ENCODE results near the gene EZH1.

Gene EZH1

DNA sequence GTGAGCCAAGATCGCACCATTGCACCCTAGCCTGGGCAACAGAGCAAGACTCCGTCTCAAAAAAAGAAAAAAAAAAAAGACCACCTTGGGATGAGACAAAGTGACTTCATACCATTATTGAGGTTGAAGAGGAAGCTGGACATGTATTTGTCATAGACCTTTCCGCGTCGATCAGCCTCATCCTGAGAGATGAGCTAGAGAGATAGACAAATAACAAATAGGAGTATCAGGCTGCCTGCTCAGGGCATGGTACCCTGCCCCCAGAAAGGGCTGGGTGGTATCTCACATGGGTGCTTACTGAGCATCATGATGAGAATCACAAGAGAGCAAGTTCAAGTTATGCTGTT is 40.4 kb downstream of the EZH1 start:
- no peak for ATAC-seq
- TF ChIP-seq TOX (CRISPR knock-in tag; IDR thresholded peaks at IDR 0.05; ENCODE audit: borderline replicate concordance) (no peak), ZC3H10 (CRISPR knock-in tag; IDR thresholded peaks at IDR 0.05) (no peak), SNAI2 (CRISPR knock-in tag; IDR thresholded peaks at IDR 0.05) (no peak), ZNF70 (CRISPR knock-in tag; IDR thresholded peaks at IDR 0.05) (no peak), TCF4 (CRISPR knock-in tag; IDR thresholded peaks at IDR 0.05; ENCODE audit: borderline replicate concordance) (no peak)

GRCh38 chr17:42702446-42702845 is 42.4 kb downstream of the EZH1 start:
- no peak for ATAC-seq
- TF ChIP-seq GLIS3 (CRISPR knock-in tag; IDR thresholded peaks at IDR 0.05): no peak
- no peak for TF ChIP-seq OSR1 (CRISPR knock-in tag; IDR thresholded peaks at IDR 0.05)
- TF ChIP-seq TSHZ2 (CRISPR knock-in tag; IDR thresholded peaks at IDR 0.05): no peak
- no peak for TF ChIP-seq TCF4 (CRISPR knock-in tag; IDR thresholded peaks at IDR 0.05; ENCODE audit: borderline replicate concordance)
- TF ChIP-seq CSDC2 (CRISPR knock-in tag; IDR thresholded peaks at IDR 0.05): no peak
- no peak for TF ChIP-seq ZC3H10 (CRISPR knock-in tag; IDR thresholded peaks at IDR 0.05)
- no peak for TF ChIP-seq CREB5 (CRISPR knock-in tag; IDR thresholded peaks at IDR 0.05; ENCODE audit: low read depth)
- no peak for TF ChIP-seq ISL1 (CRISPR knock-in tag; IDR thresholded peaks at IDR 0.05)

GRCh38 chr17:42700586-42701289 is 44.1 kb downstream of the EZH1 start:
- no peak for ATAC-seq
- TF ChIP-seq CREB5 (CRISPR knock-in tag; IDR thresholded peaks at IDR 0.05; ENCODE audit: low read depth) (no peak), ESRRG (CRISPR knock-in tag; IDR thresholded peaks at IDR 0.05) (no peak), ZFP3 (CRISPR knock-in tag; IDR thresholded peaks at IDR 0.05) (no peak)

DNA sequence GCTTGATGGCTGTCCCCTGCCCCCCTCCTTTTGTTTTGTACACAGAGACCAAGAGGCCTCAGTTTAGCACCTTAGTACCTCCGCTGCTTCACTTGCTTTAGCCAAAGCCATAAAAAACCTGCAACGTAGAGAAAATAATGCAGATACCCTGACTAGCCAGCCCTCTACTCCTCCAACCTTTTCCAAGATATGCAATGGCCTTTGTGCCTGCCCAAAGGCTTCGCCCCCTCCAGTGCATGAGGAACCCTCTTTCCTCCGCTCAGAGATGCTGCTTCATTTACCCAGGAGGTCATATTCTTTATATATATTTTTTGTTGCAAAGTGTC is 45.5 kb downstream of the EZH1 start:
- TF ChIP-seq ZNF565 (CRISPR knock-in tag; conservative IDR thresholded peaks at IDR 0.05; ENCODE audit: low read depth): no peak
- TF ChIP-seq POU6F1 (CRISPR knock-in tag; IDR thresholded peaks at IDR 0.05; ENCODE audit: borderline replicate concordance, low read depth): no peak
- no peak for TF ChIP-seq SNAI2 (CRISPR knock-in tag; IDR thresholded peaks at IDR 0.05)
- TF ChIP-seq ISL1 (CRISPR knock-in tag; IDR thresholded peaks at IDR 0.05): no peak
- TF ChIP-seq CSDC2 (CRISPR knock-in tag; IDR thresholded peaks at IDR 0.05): no peak
- TF ChIP-seq ZC3H10 (CRISPR knock-in tag; IDR thresholded peaks at IDR 0.05): no peak
- TF ChIP-seq TOX (CRISPR knock-in tag; IDR thresholded peaks at IDR 0.05; ENCODE audit: borderline replicate concordance): no peak
- TF ChIP-seq ZFP30 (CRISPR knock-in tag; IDR thresholded peaks at IDR 0.05): no peak
- no peak for TF ChIP-seq BACH2 (CRISPR knock-in tag; IDR thresholded peaks at IDR 0.05; ENCODE audit: borderline replicate concordance)
- no peak for TF ChIP-seq OSR1 (CRISPR knock-in tag; IDR thresholded peaks at IDR 0.05)
- TF ChIP-seq GLIS3 (CRISPR knock-in tag; IDR thresholded peaks at IDR 0.05): no peak
- TF ChIP-seq ZNF70 (CRISPR knock-in tag; IDR thresholded peaks at IDR 0.05): no peak
- no peak for TF ChIP-seq RARB (CRISPR knock-in tag; IDR thresholded peaks at IDR 0.05)
- no peak for TF ChIP-seq PATZ1 (CRISPR knock-in tag; IDR thresholded peaks at IDR 0.05; ENCODE audit: borderline replicate concordance)
- no peak for ATAC-seq

All from SK-N-SH treated with all-trans-retinoic acid at 6 μM for 48 hours (cell line).